GM18867 (cell line): Measurements from ENCODE around the gene NOSTRIN.
"Not testable (repeated sequence)": the region's sequence is repeated elsewhere in the genome, so short reads cannot be mapped to it uniquely, and the experiment has no call there.

ENCODE experiments used
- ATAC-seq: cut with Tn5 transposase; IDR thresholded peaks from one replicate; pipeline ENCODE4 v1.9.1; 2021; ENCODE audit warnings: mild to moderate bottlenecking, moderate library complexity; ENCODE audit not compliant: unreplicated experiment

The NOSTRIN gene

GRCh38 chr2:168787782-168788376 is 14.6 kb upstream of the NOSTRIN start:
- no peak for ATAC-seq

GRCh38 chr2:168789776-168790175 is 12.7 kb upstream of the NOSTRIN start:
- ATAC-seq, result no peak

- ATAC-seq, result no peak
Observed at GRCh38 chr2:168790226-168790902, 12.1 kb upstream of the NOSTRIN start.

GRCh38 chr2:168791140-168791539 is 11.3 kb upstream of the NOSTRIN start:
- ATAC-seq, result not testable (repeated sequence)

GRCh38 chr2:168793596-168793995 is 8.8 kb upstream of the NOSTRIN start:
- no peak for ATAC-seq

GRCh38 chr2:168794968-168795367 is 7.5 kb upstream of the NOSTRIN start:
- ATAC-seq, result no peak

- no peak for ATAC-seq
Observed at GRCh38 chr2:168796090-168796577, 6.3 kb upstream of the NOSTRIN start.

- no peak for ATAC-seq
Observed at GRCh38 chr2:168796583-168797285, 5.7 kb upstream of the NOSTRIN start.

- ATAC-seq, result no peak
Observed at GRCh38 chr2:168797286-168797655, 5.2 kb upstream of the NOSTRIN start.

GRCh38 chr2:168798076-168798887 is 4.2 kb upstream of the NOSTRIN start:
- no peak for ATAC-seq

GRCh38 chr2:168798888-168799410 is 3.5 kb upstream of the NOSTRIN start:
- ATAC-seq, result no peak

GRCh38 chr2:168801471-168801870 is 966 bp upstream of the NOSTRIN start:
- ATAC-seq, result no peak

GRCh38 chr2:168802859-168803725 is 655 bp downstream of the NOSTRIN start:
- no peak for ATAC-seq

GRCh38 chr2:168804214-168804613 is 1.8 kb downstream of the NOSTRIN start:
- no peak for ATAC-seq

GRCh38 chr2:168805615-168806014 is 3.2 kb downstream of the NOSTRIN start:
- no peak for ATAC-seq

- no peak for ATAC-seq
Observed at GRCh38 chr2:168809537-168809936, 7.1 kb downstream of the NOSTRIN start.

GRCh38 chr2:168810235-168810634 is 7.8 kb downstream of the NOSTRIN start:
- no peak for ATAC-seq

GRCh38 chr2:168811696-168812095 is 9.3 kb downstream of the NOSTRIN start:
- ATAC-seq, result no peak

GRCh38 chr2:168814046-168814445 is 11.6 kb downstream of the NOSTRIN start:
- ATAC-seq, result no peak
